Measurements from ENCODE around the gene KCNK4. TPM values are rescaled to one million over a fixed set of nuclear protein-coding genes. Genes with fewer than 3 reads are reported as not detected.

KCNK4 gene
- total and polyA plus RNA-seq, 2 of the 13 experiments (the other 11 are each of a cell fraction or from before 2014, with no cell fraction given): not detected

GRCh38 chr11:64317325-64317960 is 26.3 kb downstream of the KCNK4 start, which contains the start of gene TRMT112 (continued):
- no peak for TF ChIP-seq HMGA1 (CRISPR knock-in tag; conservative IDR thresholded peaks at IDR 0.05)
- no peak for TF ChIP-seq BCLAF1 (IDR thresholded peaks at IDR 0.05)
- no peak; the same call in 1 of the 2 replicates for TF ChIP-seq CBFB (CRISPR knock-in tag; IDR thresholded peaks at IDR 0.05)
- peak; percentile 44 for TF ChIP-seq ZMYM4 (CRISPR knock-in tag; IDR thresholded peaks at IDR 0.05)
- TF ChIP-seq KDM6A (CRISPR knock-in tag; IDR thresholded peaks at IDR 0.05; ENCODE audit: low read depth): no peak
- no peak for TF ChIP-seq ZNF282 (IDR thresholded peaks at IDR 0.05; ENCODE audit: partially characterized antibody)
- no peak for TF ChIP-seq MIXL1 (CRISPR knock-in tag; IDR thresholded peaks at IDR 0.05)
- peak; percentile 87 for TF ChIP-seq MAFF (IDR thresholded peaks at IDR 0.05; ENCODE audit: low read depth, low read length)
- TF ChIP-seq TSC22D2 (CRISPR knock-in tag; IDR thresholded peaks at IDR 0.05; ENCODE audit: borderline replicate concordance): no peak
- TF ChIP-seq TAF15 (IDR thresholded peaks at IDR 0.05; ENCODE audit: low read depth, low read length, poor library complexity, severe bottlenecking): no peak
- no peak; the same call in none of the 2 replicates for TF ChIP-seq ZBED4 (CRISPR knock-in tag; IDR thresholded peaks at IDR 0.05; ENCODE audit: borderline replicate concordance)
- TF ChIP-seq ZNF512B (CRISPR knock-in tag; IDR thresholded peaks at IDR 0.05; ENCODE audit: borderline replicate concordance): no peak
- no peak for TF ChIP-seq CCAR2 (optimal IDR thresholded peaks at IDR 0.05; ENCODE audit: low read depth, low read length)
- no peak for TF ChIP-seq NCOA5 (CRISPR knock-in tag; IDR thresholded peaks at IDR 0.05)
- no peak; the same call in 1 of the 2 replicates for TF ChIP-seq ATF7-NPFF (CRISPR knock-in tag; IDR thresholded peaks at IDR 0.05; ENCODE audit: low read depth)
- peak; percentile 64; the same call in 1 of the 2 replicates for TF ChIP-seq DMAP1 (CRISPR knock-in tag; IDR thresholded peaks at IDR 0.05)
- TF ChIP-seq KLF13 (CRISPR knock-in tag; IDR thresholded peaks at IDR 0.05): no peak
- no peak for TF ChIP-seq KMT2A (CRISPR knock-in tag; IDR thresholded peaks at IDR 0.05)
- TF ChIP-seq ELF1 (CRISPR knock-in tag; IDR thresholded peaks at IDR 0.05): peak; percentile 93
- no peak for TF ChIP-seq ZNF552 (CRISPR knock-in tag; IDR thresholded peaks at IDR 0.05; ENCODE audit: borderline replicate concordance)
- TF ChIP-seq EED (CRISPR knock-in tag; IDR thresholded peaks at IDR 0.05): no peak
- TF ChIP-seq TOE1 (CRISPR knock-in tag; IDR thresholded peaks at IDR 0.05): no peak
- no peak for TF ChIP-seq HHEX (CRISPR knock-in tag; IDR thresholded peaks at IDR 0.05)
- no peak for TF ChIP-seq KLF12 (CRISPR knock-in tag; IDR thresholded peaks at IDR 0.05; ENCODE audit: borderline replicate concordance)

Measured in HepG2 (cell line).